ENCODE results near the gene CYB5R4. TPM values are rescaled to one million over a fixed set of nuclear protein-coding genes. Genes with fewer than 3 reads are reported as not detected.

CYB5R4 gene
- total RNA-seq, 2 experiments from 2014 or later: 28.9 to 30.4 TPM

DNA sequence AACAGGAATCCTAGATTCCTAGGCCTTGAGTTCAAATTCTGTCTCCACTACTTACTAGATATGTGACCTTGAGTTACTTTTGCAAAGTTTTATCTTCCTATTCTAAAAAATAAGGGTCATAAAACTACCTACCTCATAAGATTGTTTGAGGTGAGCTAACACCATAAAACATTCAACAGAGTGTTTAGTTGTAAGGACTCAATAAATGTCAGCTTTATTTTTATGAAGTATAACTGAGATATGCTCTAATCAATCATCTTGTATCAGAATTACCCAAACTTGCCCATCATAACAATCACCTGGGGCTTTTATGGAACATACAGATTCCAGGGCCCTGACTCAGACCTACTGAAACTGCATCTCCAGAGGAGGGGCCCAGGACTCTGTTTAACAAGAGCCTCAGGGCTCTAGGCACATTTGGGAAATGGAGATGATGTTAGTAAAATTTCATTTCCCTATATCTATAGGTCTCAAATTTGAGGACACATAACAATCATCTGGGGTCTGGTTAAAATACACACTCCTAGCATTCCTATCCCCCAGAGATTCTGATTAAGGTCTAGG lies 138.6 kb downstream of the CYB5R4 start:
- POLR2A ChIA-PET: no interaction called here
- no peak overlapping the region for H3K4me3 Mint-ChIP-seq
- H3K4me1 Mint-ChIP-seq: no peaks in the 10 kb centered on the region
- H3K9me3 Mint-ChIP-seq: peaks cover 5% of the 10 kb centered on the region
- DNase-seq: no peak
- H3K36me3 Mint-ChIP-seq: no peaks in the 10 kb centered on the region
- H3K27me3 Mint-ChIP-seq: peaks cover 5% of the 10 kb centered on the region
- no peak overlapping the region for H3K27ac Mint-ChIP-seq
- no peak for ATAC-seq (ENCODE audit: low read depth)

DNA sequence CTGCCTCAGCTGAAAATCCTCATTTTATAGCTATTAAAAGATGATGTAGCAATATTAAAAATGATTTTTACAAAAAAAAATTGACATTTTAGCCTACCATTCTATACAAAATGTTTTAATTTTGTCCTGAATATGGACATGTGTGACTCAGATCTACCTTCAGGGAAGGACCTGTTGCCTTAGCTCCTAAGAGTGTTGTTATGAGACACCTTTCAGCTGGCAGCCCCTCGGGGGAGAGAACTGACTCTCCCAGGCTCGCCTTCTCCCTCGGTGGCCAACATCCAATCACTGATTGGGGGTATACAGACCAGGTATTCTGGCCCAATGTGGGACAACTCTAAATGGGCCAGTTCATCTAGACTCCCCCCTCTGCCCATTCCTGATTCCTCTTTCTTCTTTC lies 141.6 kb downstream of the CYB5R4 start:
- no peak overlapping the region for H3K27ac Mint-ChIP-seq
- DNase-seq (no peak), ATAC-seq (ENCODE audit: low read depth) (no peak)
- POLR2A ChIA-PET: no interaction called here
- H3K4me3 Mint-ChIP-seq: no peak overlapping the region
- H3K9me3 Mint-ChIP-seq: no peaks in the 10 kb centered on the region
- no peaks in the 10 kb centered on the region for H3K4me1 Mint-ChIP-seq
- peaks cover 12% of the 10 kb centered on the region for H3K27me3 Mint-ChIP-seq
- H3K36me3 Mint-ChIP-seq: no peaks in the 10 kb centered on the region

GRCh38 chr6:84002226-84002625 lies 142.7 kb downstream of the CYB5R4 start:
- Mint-ChIP-seq H3K9me3 (no peaks in the 10 kb centered on the region), H3K27ac (no peak overlapping the region)

GRCh38 chr6:84003131-84003530 lies 143.6 kb downstream of the CYB5R4 start:
- no peak for ATAC-seq (ENCODE audit: low read depth)
- no peaks in the 10 kb centered on the region for H3K9me3 Mint-ChIP-seq
- H3K4me1 Mint-ChIP-seq: no peaks in the 10 kb centered on the region
- POLR2A ChIA-PET: no interaction called here
- H3K36me3 Mint-ChIP-seq: no peaks in the 10 kb centered on the region
- H3K27ac Mint-ChIP-seq: no peak overlapping the region
- peaks cover 18% of the 10 kb centered on the region for H3K27me3 Mint-ChIP-seq
- H3K4me3 Mint-ChIP-seq: no peak overlapping the region
- no peak for DNase-seq

More at GRCh38 chr6:84002226-84002625, 142.7 kb downstream of the CYB5R4 start:
- Mint-ChIP-seq H3K27me3 (peaks cover 13% of the 10 kb centered on the region), H3K36me3 (no peaks in the 10 kb centered on the region), H3K4me3 (no peak overlapping the region), H3K4me1 (no peaks in the 10 kb centered on the region)
- ATAC-seq (ENCODE audit: low read depth) (no peak), DNase-seq (no peak)
- POLR2A ChIA-PET: no interaction called here

GRCh38 chr6:84003654-84004053 lies 144.2 kb downstream of the CYB5R4 start:
- Mint-ChIP-seq H3K27ac (no peak overlapping the region), H3K27me3 (peaks cover 18% of the 10 kb centered on the region), H3K9me3 (no peaks in the 10 kb centered on the region), H3K36me3 (no peaks in the 10 kb centered on the region), H3K4me3 (no peak overlapping the region), H3K4me1 (no peaks in the 10 kb centered on the region)
- DNase-seq (no peak), ATAC-seq (ENCODE audit: low read depth) (no peak)
- POLR2A ChIA-PET: no interaction called here

DNA sequence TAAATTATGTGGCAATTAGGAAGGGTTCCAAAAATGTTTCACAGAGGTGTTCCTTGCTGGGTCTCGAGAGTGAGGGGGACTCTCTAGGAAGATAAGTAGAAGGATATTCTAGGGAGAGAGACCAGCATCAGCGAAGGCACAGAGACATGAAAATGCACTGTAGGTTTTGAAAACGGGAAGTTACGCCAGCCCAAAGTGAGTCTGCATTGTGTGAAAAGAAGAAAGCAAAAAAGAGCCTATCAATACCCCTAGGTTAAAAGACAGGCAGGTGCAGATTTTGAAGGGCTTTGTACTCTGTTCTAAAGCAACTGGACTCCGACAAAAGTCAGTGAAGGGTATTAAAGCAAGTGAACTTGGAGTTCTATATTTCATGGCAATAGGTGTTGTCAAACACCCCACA lies 148.4 kb downstream of the CYB5R4 start:
- POLR2A ChIA-PET: no interaction called here
- ATAC-seq (ENCODE audit: low read depth) (no peak), DNase-seq (no peak)
- Mint-ChIP-seq H3K27ac (peak overlapping the region; percentile 31), H3K36me3 (no peaks in the 10 kb centered on the region), H3K9me3 (no peaks in the 10 kb centered on the region), H3K4me1 (no peaks in the 10 kb centered on the region), H3K4me3 (no peak overlapping the region), H3K27me3 (peaks cover 21% of the 10 kb centered on the region)

DNA sequence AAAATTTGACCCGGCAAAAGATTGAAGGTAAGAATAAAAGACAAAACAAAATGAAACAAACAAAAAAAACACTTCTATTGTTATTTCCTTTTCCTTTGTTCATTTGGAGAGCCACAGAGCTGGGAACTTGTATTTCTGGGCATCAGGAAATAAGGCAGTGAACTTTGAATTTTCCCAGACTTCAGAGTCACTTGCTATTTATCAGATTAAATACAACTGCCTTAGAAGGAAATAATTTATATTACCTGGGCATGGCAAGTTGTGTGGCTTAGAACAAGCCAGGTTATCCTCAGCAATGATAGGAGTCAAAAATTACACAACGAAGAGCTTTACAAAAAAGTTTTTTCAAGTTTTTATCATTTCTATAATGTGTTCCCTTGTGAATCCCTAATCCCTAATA lies 153.9 kb downstream of the CYB5R4 start:
- H3K36me3 Mint-ChIP-seq: no peaks in the 10 kb centered on the region
- no peaks in the 10 kb centered on the region for H3K4me1 Mint-ChIP-seq
- peaks cover 14% of the 10 kb centered on the region for H3K27me3 Mint-ChIP-seq
- H3K9me3 Mint-ChIP-seq: peaks cover 1% of the 10 kb centered on the region
- no peak overlapping the region for H3K27ac Mint-ChIP-seq
- no peak overlapping the region for H3K4me3 Mint-ChIP-seq
- ATAC-seq (ENCODE audit: low read depth) (no peak), DNase-seq (no peak)
- POLR2A ChIA-PET: no interaction called here

- POLR2A ChIA-PET: no interaction called here
- no peak overlapping the region for H3K4me3 Mint-ChIP-seq
- DNase-seq (no peak), ATAC-seq (ENCODE audit: low read depth) (no peak)
- peaks cover 1% of the 10 kb centered on the region for H3K9me3 Mint-ChIP-seq
- no peaks in the 10 kb centered on the region for H3K4me1 Mint-ChIP-seq
- H3K36me3 Mint-ChIP-seq: no peaks in the 10 kb centered on the region
- H3K27ac Mint-ChIP-seq: no peak overlapping the region
- peaks cover 17% of the 10 kb centered on the region for H3K27me3 Mint-ChIP-seq
Measured at GRCh38 chr6:84013931-84014330, 154.4 kb downstream of the CYB5R4 start.

- H3K36me3 Mint-ChIP-seq: no peaks in the 10 kb centered on the region
- POLR2A ChIA-PET: no interaction called here
- peaks cover 15% of the 10 kb centered on the region for H3K27me3 Mint-ChIP-seq
- H3K9me3 Mint-ChIP-seq: peaks cover 1% of the 10 kb centered on the region
- no peak for ATAC-seq (ENCODE audit: low read depth)
- no peak overlapping the region for H3K4me3 Mint-ChIP-seq
- no peak overlapping the region for H3K27ac Mint-ChIP-seq
- no peaks in the 10 kb centered on the region for H3K4me1 Mint-ChIP-seq
- DNase-seq: no peak
Measured at GRCh38 chr6:84016029-84016428, 156.5 kb downstream of the CYB5R4 start.

Other genes starting within 250 kb of the CYB5R4 start
- gene SNAP91, start 150.6 kb upstream of the CYB5R4 start, total RNA-seq: not detected
- not detected for gene RIPPLY2, start 6.3 kb upstream of the CYB5R4 start, total RNA-seq
- not detected for gene MRAP2, start 174.1 kb downstream of the CYB5R4 start, total RNA-seq

Data from activated naive CD8-positive, alpha-beta T cell treated with anti-CD3 and anti-CD28 coated beads, Interleukin-2, amount 10 ng/mL, durations not matched to agents 7 days and 5 days (primary cell).